ENCODE measurements around the gene CRYGA. TPM values are rescaled to one million over a fixed set of nuclear protein-coding genes. Genes with fewer than 3 reads are reported as not detected.
A peak's percentile ranks its signal among the peaks of the same experiment; 100 is the strongest.

Gene CRYGA
- total and polyA plus RNA-seq, 3 experiments from 2014 or later: not detected

- H3K27ac Mint-ChIP-seq: peak overlapping the region in 1 of 8 donors; percentile 36
- no peaks in the 10 kb centered on the region for H3K9me3 Mint-ChIP-seq
- H3K4me1 ChIP-seq (ENCODE audit: insufficient read depth, low read length): no peaks in the 10 kb centered on the region
- peaks cover 4 to 8% (median 6%) of the 10 kb centered on the region in 3 donors for H3K4me1 Mint-ChIP-seq
- H3K9me3 ChIP-seq (ENCODE audit: low read length): no peaks in the 10 kb centered on the region
- no peaks in the 10 kb centered on the region for H3K36me3 Mint-ChIP-seq
- H3K36me3 ChIP-seq (ENCODE audit: insufficient read depth, low read length): no peaks in the 10 kb centered on the region
- H3K27me3 Mint-ChIP-seq: peaks cover 2 to 26% of the 10 kb centered on the region in 2 donors
- DNase-seq: no peak
- no peak overlapping the region for H3K4me3 ChIP-seq (ENCODE audit: low read length)
- H3K4me3 Mint-ChIP-seq: no peak overlapping the region
- H3K27ac ChIP-seq (ENCODE audit: low read depth, low read length): no peak overlapping the region
- ChIA-PET CTCF (no interaction called here), POLR2A (no interaction called here)
- H3K27me3 ChIP-seq (ENCODE audit: insufficient read depth, low read length, poor library complexity, severe bottlenecking): no peaks in the 10 kb centered on the region
Observed at GRCh38 chr2:208179028-208179609, 15.7 kb upstream of the CRYGA start.

GRCh38 chr2:208175840-208176153, 12.4 kb upstream of the CRYGA start:
- Histone ChIP-seq H3K36me3 (ENCODE audit: insufficient read depth, low read length) (no peaks in the 10 kb centered on the region), H3K9me3 (ENCODE audit: low read length) (no peaks in the 10 kb centered on the region), H3K27me3 (ENCODE audit: insufficient read depth, low read length, poor library complexity, severe bottlenecking) (peaks cover 6% of the 10 kb centered on the region), H3K4me1 (ENCODE audit: insufficient read depth, low read length) (no peaks in the 10 kb centered on the region), H3K4me3 (ENCODE audit: low read length) (no peak overlapping the region), H3K27ac (ENCODE audit: low read depth, low read length) (no peak overlapping the region)
- no peaks in the 10 kb centered on the region for H3K9me3 Mint-ChIP-seq
- H3K4me3 Mint-ChIP-seq: no peak overlapping the region
- H3K4me1 Mint-ChIP-seq: peaks cover 4 to 6% (median 4%) of the 10 kb centered on the region in 3 donors
- CTCF ChIA-PET: interaction anchor here (0.6 to 2.4 kb wide), 10 partner anchors 14 to 1766 kb away, joined by 3 to 10 read pairs (median 4); partner anchors contain the start of gene C2orf80
- H3K27ac Mint-ChIP-seq: no peak overlapping the region
- H3K36me3 Mint-ChIP-seq: no peaks in the 10 kb centered on the region
- H3K27me3 Mint-ChIP-seq: peaks cover 7 to 32% of the 10 kb centered on the region in 2 donors
- POLR2A ChIA-PET: interaction anchor here (0.7 kb wide), 1 partner anchor 77 kb away, joined by 3 read pairs; no protein-coding TSS in a partner anchor
- no peak for DNase-seq

GRCh38 chr2:208175069-208175839, 11.9 kb upstream of the CRYGA start:
- no peak overlapping the region for H3K27ac ChIP-seq (ENCODE audit: low read depth, low read length)
- DNase-seq: peak; percentile 21 to 66 (median 37)
- no peak overlapping the region for H3K4me3 ChIP-seq (ENCODE audit: low read length)
- H3K27me3 Mint-ChIP-seq: peaks cover 7 to 37% of the 10 kb centered on the region in 2 donors
- H3K27ac Mint-ChIP-seq: peak overlapping the region in 1 of 8 donors; percentile 73
- H3K27me3 ChIP-seq (ENCODE audit: insufficient read depth, low read length, poor library complexity, severe bottlenecking): peaks cover 6% of the 10 kb centered on the region
- no peaks in the 10 kb centered on the region for H3K36me3 ChIP-seq (ENCODE audit: insufficient read depth, low read length)
- H3K9me3 Mint-ChIP-seq: no peaks in the 10 kb centered on the region
- peaks cover 4 to 6% (median 4%) of the 10 kb centered on the region in 3 donors for H3K4me1 Mint-ChIP-seq
- no peaks in the 10 kb centered on the region for H3K4me1 ChIP-seq (ENCODE audit: insufficient read depth, low read length)
- H3K9me3 ChIP-seq (ENCODE audit: low read length): no peaks in the 10 kb centered on the region
- no peak overlapping the region for H3K4me3 Mint-ChIP-seq
- no peaks in the 10 kb centered on the region for H3K36me3 Mint-ChIP-seq
- ChIA-PET CTCF (interaction anchor here (0.6 to 2.4 kb wide), 10 partner anchors 14 to 1767 kb away, joined by 3 to 10 read pairs (median 4); partner anchors contain the start of gene C2orf80), POLR2A (interaction anchor here (0.7 kb wide), 1 partner anchor 78 kb away, joined by 3 read pairs; no protein-coding TSS in a partner anchor)

DNA sequence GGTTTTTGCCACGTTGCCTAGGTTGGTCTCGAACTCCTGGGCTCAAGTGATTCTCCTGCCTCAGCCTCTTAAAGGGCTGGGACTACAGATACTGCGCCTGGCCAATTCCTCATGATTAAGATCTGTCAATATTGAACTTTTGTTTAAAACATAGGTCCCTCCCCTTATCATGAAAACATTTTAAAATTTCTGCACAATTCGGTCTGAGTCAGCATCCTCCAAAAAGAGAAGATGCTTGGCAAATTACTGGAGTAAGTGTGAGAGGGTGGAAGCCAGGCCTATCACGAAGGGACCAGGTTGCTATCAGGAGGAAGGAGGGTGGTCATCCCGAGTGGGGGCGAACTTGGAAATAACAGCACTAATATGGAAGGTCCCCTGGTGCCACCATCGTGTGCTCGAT, 10.8 kb upstream of the CRYGA start:
- no peaks in the 10 kb centered on the region for H3K9me3 ChIP-seq (ENCODE audit: low read length)
- no peak overlapping the region for H3K4me3 ChIP-seq (ENCODE audit: low read length)
- no peaks in the 10 kb centered on the region for H3K36me3 Mint-ChIP-seq
- H3K4me3 Mint-ChIP-seq: no peak overlapping the region
- H3K4me1 Mint-ChIP-seq: peaks cover 4 to 6% (median 4%) of the 10 kb centered on the region in 3 donors
- no peaks in the 10 kb centered on the region for H3K9me3 Mint-ChIP-seq
- H3K27ac Mint-ChIP-seq: no peak overlapping the region
- no peak overlapping the region for H3K27ac ChIP-seq (ENCODE audit: low read depth, low read length)
- H3K4me1 ChIP-seq (ENCODE audit: insufficient read depth, low read length): no peaks in the 10 kb centered on the region
- DNase-seq: no peak
- H3K36me3 ChIP-seq (ENCODE audit: insufficient read depth, low read length): no peaks in the 10 kb centered on the region
- ChIA-PET POLR2A (no interaction called here), CTCF (interaction anchor here (2.4 kb wide), 1 partner anchor 19 kb away, joined by 10 read pairs; no protein-coding TSS in a partner anchor)
- peaks cover 7 to 44% of the 10 kb centered on the region in 2 donors for H3K27me3 Mint-ChIP-seq
- H3K27me3 ChIP-seq (ENCODE audit: insufficient read depth, low read length, poor library complexity, severe bottlenecking): peaks cover 6% of the 10 kb centered on the region

DNA sequence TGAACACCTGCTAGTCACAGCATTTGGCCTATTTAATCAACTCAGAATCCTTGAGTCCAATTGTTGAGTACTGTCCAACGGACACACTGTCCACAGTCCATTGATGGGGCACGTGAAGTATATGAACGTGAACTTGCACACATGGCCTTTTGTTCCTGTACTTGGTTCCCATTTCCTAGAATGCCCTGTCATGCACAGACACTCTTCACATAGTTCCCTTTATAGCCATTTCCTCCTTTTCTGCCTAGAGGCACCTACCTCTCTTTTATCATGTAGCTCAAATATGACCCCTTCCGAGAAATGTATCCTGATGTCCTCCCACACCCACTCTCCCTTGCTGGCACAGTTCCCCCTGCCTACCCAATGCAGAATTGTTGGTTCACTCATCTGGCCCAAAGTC, 8.7 kb upstream of the CRYGA start:
- no peaks in the 10 kb centered on the region for H3K9me3 ChIP-seq (ENCODE audit: low read length)
- H3K27ac ChIP-seq (ENCODE audit: low read depth, low read length): no peak overlapping the region
- Mint-ChIP-seq H3K36me3 (no peaks in the 10 kb centered on the region), H3K9me3 (no peaks in the 10 kb centered on the region), H3K27me3 (peaks cover 7 to 49% of the 10 kb centered on the region in 2 donors), H3K4me3 (no peak overlapping the region), H3K4me1 (peaks cover 4 to 6% (median 4%) of the 10 kb centered on the region in 3 donors), H3K27ac (peak overlapping the region in 1 of 8 donors; percentile 67)
- H3K27me3 ChIP-seq (ENCODE audit: insufficient read depth, low read length, poor library complexity, severe bottlenecking): peaks cover 6% of the 10 kb centered on the region
- no peaks in the 10 kb centered on the region for H3K36me3 ChIP-seq (ENCODE audit: insufficient read depth, low read length)
- no peaks in the 10 kb centered on the region for H3K4me1 ChIP-seq (ENCODE audit: insufficient read depth, low read length)
- no peak for DNase-seq
- POLR2A ChIA-PET: no interaction called here
- CTCF ChIA-PET: no interaction called here
- no peak overlapping the region for H3K4me3 ChIP-seq (ENCODE audit: low read length)

DNA sequence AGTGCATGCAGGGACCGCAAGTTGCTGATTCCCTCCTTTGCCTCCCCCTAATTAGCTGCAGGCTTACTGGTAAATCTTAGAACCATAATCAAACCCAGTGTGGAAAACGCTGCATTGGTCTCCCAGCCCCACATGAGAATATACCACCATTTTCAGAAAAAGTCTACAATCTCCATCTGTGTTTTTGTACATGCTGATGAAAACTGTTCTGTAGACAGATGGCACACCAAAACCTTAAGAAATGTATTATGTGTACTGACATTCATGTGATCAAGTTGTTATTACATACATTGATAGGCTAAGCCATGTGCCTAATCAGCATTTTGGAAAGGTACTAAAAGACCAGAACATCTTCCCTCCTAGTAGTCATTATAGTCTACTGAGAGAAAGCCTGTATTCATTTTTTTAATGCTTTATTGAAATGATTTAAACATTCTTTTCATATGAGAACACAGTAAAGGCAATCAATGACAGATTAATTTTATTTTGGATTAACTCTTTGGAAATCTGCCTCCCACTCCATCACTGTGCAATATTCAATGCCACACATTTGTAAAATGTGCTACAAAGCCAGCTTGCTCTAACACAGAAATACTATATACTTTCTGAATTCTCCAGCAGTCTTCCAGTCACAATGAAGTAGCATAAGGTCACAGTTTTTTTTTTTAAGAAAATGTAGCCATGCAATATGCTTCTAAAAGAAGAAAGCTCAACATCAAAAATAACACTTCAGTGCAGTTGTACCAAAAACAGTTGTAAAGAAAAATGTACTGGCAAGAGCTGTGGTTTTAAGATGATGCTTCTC, 1.8 kb upstream of the CRYGA start:
- Histone ChIP-seq H3K27ac (ENCODE audit: low read depth, low read length) (no peak overlapping the region), H3K4me1 (ENCODE audit: insufficient read depth, low read length) (no peaks in the 10 kb centered on the region), H3K36me3 (ENCODE audit: insufficient read depth, low read length) (no peaks in the 10 kb centered on the region), H3K27me3 (ENCODE audit: insufficient read depth, low read length, poor library complexity, severe bottlenecking) (no peaks in the 10 kb centered on the region), H3K9me3 (ENCODE audit: low read length) (no peaks in the 10 kb centered on the region), H3K4me3 (ENCODE audit: low read length) (no peak overlapping the region)
- Mint-ChIP-seq H3K4me3 (no peak overlapping the region), H3K9me3 (no peaks in the 10 kb centered on the region), H3K36me3 (no peaks in the 10 kb centered on the region), H3K27me3 (peaks cover 4 to 30% of the 10 kb centered on the region in 2 donors), H3K27ac (no peak overlapping the region), H3K4me1 (no peaks in the 10 kb centered on the region)
- DNase-seq: no peak
- POLR2A ChIA-PET: no interaction called here
- CTCF ChIA-PET: no interaction called here

DNA sequence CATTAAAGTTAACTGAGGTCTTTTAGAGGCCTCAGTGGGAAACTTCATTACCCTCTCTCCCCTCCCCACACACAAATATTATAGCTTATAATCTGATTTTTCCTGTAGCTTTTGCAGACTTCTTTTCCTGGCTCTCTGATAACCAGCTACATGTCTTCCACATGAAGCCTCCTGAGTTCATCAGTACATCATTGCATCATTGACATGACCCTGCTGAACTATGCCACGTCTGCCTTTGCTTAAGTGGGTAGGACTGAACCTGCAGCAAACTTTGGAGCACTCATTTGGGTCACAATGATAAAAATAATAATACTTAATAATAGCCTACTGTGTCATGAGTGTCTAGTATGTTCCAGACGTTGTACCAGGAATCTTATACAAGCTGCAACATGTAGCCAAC, 7.0 kb downstream of the CRYGA start:
- Mint-ChIP-seq H3K27ac (no peak overlapping the region), H3K9me3 (peaks cover 0 to 4% (median 2%) of the 10 kb centered on the region in 5 donors), H3K4me3 (no peak overlapping the region), H3K4me1 (no peaks in the 10 kb centered on the region), H3K27me3 (peaks cover 4 to 9% of the 10 kb centered on the region in 2 donors), H3K36me3 (peaks cover 0 to under 1% (median 0%) of the 10 kb centered on the region in 3 donors)
- ChIA-PET POLR2A (interaction anchor here (0.9 kb wide), 1 partner anchor 8 kb away, joined by 3 read pairs; no protein-coding TSS in a partner anchor), CTCF (interaction anchor here (3.5 kb wide), 1 partner anchor 19 kb away, joined by 10 read pairs; no protein-coding TSS in a partner anchor)
- no peaks in the 10 kb centered on the region for H3K4me1 ChIP-seq (ENCODE audit: insufficient read depth, low read length)
- H3K9me3 ChIP-seq (ENCODE audit: low read length): no peaks in the 10 kb centered on the region
- no peak overlapping the region for H3K27ac ChIP-seq (ENCODE audit: low read depth, low read length)
- DNase-seq: no peak
- H3K4me3 ChIP-seq (ENCODE audit: low read length): no peak overlapping the region
- H3K27me3 ChIP-seq (ENCODE audit: insufficient read depth, low read length, poor library complexity, severe bottlenecking): no peaks in the 10 kb centered on the region
- no peaks in the 10 kb centered on the region for H3K36me3 ChIP-seq (ENCODE audit: insufficient read depth, low read length)
